Smooth muscle cell (in vitro differentiated cells): ENCODE data around the gene EBPL. TPM values are rescaled to one million over a fixed set of nuclear protein-coding genes. Genes with fewer than 3 reads are reported as not detected.

Experiments
- DNase-seq: peaks from one replicate; lab custom pipeline; 2025; ENCODE audit not compliant: unreplicated experiment; lab: John Stamatoyannopoulos, UW
- H2AFZ ChIP-seq: fragments of 200-600 bp; sonication (generic); 2 replicates; pipeline ENCODE4 v1.6.0; 2016; ENCODE audit warnings: antibody characterized with exemption, low read depth, mild to moderate bottlenecking
- H3F3A ChIP-seq: fragments of 200-600 bp; sonication (generic); 2 replicates; pipeline ENCODE4 v1.6.0; 2017; ENCODE audit warnings: antibody characterized with exemption, low read depth
- H3K27ac ChIP-seq: fragments of 200-600 bp; sonication (generic); 2 replicates; pipeline ENCODE4 v1.5.1; 2016; ENCODE audit warnings: low read depth, mild to moderate bottlenecking
- H3K27me3 ChIP-seq: fragments of 200-600 bp; sonication (generic); 2 replicates; pipeline ENCODE4 v1.6.1; 2016; ENCODE audit warnings: low read depth, mild to moderate bottlenecking
- H3K36me3 ChIP-seq: fragments of 200-600 bp; sonication (generic); 2 replicates; pipeline ENCODE4 v1.5.1; 2016; ENCODE audit warnings: low read depth
- H3K4me1 ChIP-seq: fragments of 200-600 bp; sonication (generic); 2 replicates; pipeline ENCODE4 v1.5.1; 2016; ENCODE audit warnings: low read depth
- H3K4me2 ChIP-seq: fragments of 200-600 bp; sonication (generic); 2 replicates; pipeline ENCODE4 v1.6.0; 2016; ENCODE audit warnings: mild to moderate bottlenecking
- H3K4me3 ChIP-seq: fragments of 200-600 bp; sonication (generic); 2 replicates; pipeline ENCODE4 v1.5.1; 2016; ENCODE audit warnings: mild to moderate bottlenecking
- H3K79me2 ChIP-seq: fragments of 200-600 bp; sonication (generic); 2 replicates; pipeline ENCODE4 v1.6.0; 2016; ENCODE audit warnings: low read depth, mild to moderate bottlenecking
- H3K9ac ChIP-seq: fragments of 200-600 bp; sonication (generic); 2 replicates; pipeline ENCODE4 v1.6.0; 2016; ENCODE audit warnings: low read depth
- H3K9me3 ChIP-seq: fragments of 200-600 bp; sonication (generic); replicated peaks from 2 replicates; pipeline ENCODE4 v1.5.1; 2016; ENCODE audit warnings: low read depth
- H4K20me1 ChIP-seq: fragments of 200-600 bp; sonication (generic); 2 replicates; pipeline ENCODE4 v1.6.0; 2016; ENCODE audit warnings: low read depth
- CTCF ChIP-seq: fragments of 200-600 bp; sonication (generic); IDR thresholded peaks from 2 replicates; pipeline ENCODE4 v1.5.1; 2017; ENCODE audit warnings: borderline replicate concordance, mild to moderate bottlenecking, antibody characterized with exemption; ENCODE audit not compliant: insufficient read depth, poor library complexity, severe bottlenecking
- WGBS: methylation state at CpG from one replicate; pipeline ENCODE4 v1.1.7; 2016; ENCODE audit warnings: low lambda C conversion rate; 5-methylcytosine and 5-hydroxymethylcytosine counted together
- polyA plus RNA-seq: library from polyadenylated mRNA; unstranded; fragments of >200 nt; fragmentation: Nextera tagmentation; extraction: Ambion mirVana; gene quantifications from 2 replicates; pipeline ENCODE4 v1.2.1, GENCODE V29; 2016
- total RNA-seq: library from RNA; depleted of rRNA; stranded (reverse); fragments of >200 nt; gene quantifications from 2 replicates; pipeline ENCODE4 v1.2.3, GENCODE V29; 2014

The EBPL gene
- total RNA-seq (108 and 114 TPM in 2 replicates), polyA plus RNA-seq (75.3 and 86.5 TPM in 2 replicates)

GRCh38 chr13:49690995-49691784 is at the start of gene EBPL:
TSS of gene EBPL (minus strand) at chr13:49691486. CDS start at chr13:49691424, 62 bp downstream.
- Histone ChIP-seq H3K27ac (peak within 1 kb of the TSS; percentile 43), H4K20me1 (no peaks in the 10 kb centered on the region), H3K4me2 (peak within 1 kb of the TSS; percentile 88), H3K9ac (peak within 1 kb of the TSS; percentile 9), H3K4me3 (peak within 1 kb of the TSS; percentile 60), H3K36me3 (no peaks in the 10 kb centered on the region), H3K79me2 (peaks cover 40% of the 10 kb centered on the region), H3K9me3 (no peaks in the 10 kb centered on the region), H2AFZ (peak within 1 kb of the TSS; percentile 38), H3K27me3 (no peaks in the 10 kb centered on the region), H3K4me1 (no peaks in the 10 kb centered on the region), H3F3A (peaks cover 9% of the 10 kb centered on the region)
- TF ChIP-seq CTCF: no peak
- WGBS: 2% methylated on average over 47 of the region's 67 CpGs
- DNase-seq: peak; percentile 38

- H3K4me1 ChIP-seq: no peaks in the 10 kb centered on the region
- DNase-seq: no peak
These were observed 49.6 kb upstream of the EBPL start for GRCh38 chr13:49740870-49741269.

GRCh38 chr13:49739498-49740187 is 48.4 kb upstream of the EBPL start:
- Histone ChIP-seq H3K4me2 (no peak overlapping the region), H3K4me3 (no peak overlapping the region), H3K27ac (no peak overlapping the region), H3K9ac (no peak overlapping the region), H3K9me3 (no peaks in the 10 kb centered on the region), H3K27me3 (no peaks in the 10 kb centered on the region), H3K36me3 (peaks cover 3% of the 10 kb centered on the region), H3K79me2 (no peaks in the 10 kb centered on the region), H3K4me1 (no peaks in the 10 kb centered on the region), H4K20me1 (peaks cover 7% of the 10 kb centered on the region), H2AFZ (no peak overlapping the region), H3F3A (no peaks in the 10 kb centered on the region)
- no peak for TF ChIP-seq CTCF
- DNase-seq: no peak
- 97% methylated on average over 5 of the region's 5 CpGs for WGBS

More at GRCh38 chr13:49740870-49741269, 49.6 kb upstream of the EBPL start:
- WGBS: 98% methylated on average over 2 of the region's 2 CpGs
- TF ChIP-seq CTCF: no peak
- Histone ChIP-seq H3K36me3 (peaks cover 3% of the 10 kb centered on the region), H3K79me2 (no peaks in the 10 kb centered on the region), H3K27me3 (no peaks in the 10 kb centered on the region), H4K20me1 (peaks cover 7% of the 10 kb centered on the region), H3K27ac (no peak overlapping the region), H3K9ac (no peak overlapping the region), H3K4me2 (no peak overlapping the region), H3F3A (no peaks in the 10 kb centered on the region), H3K4me3 (no peak overlapping the region), H2AFZ (no peak overlapping the region), H3K9me3 (no peaks in the 10 kb centered on the region)
